NCI-H524 (cell line): ENCODE measurements around the gene PPTC7.
"Not testable (repeated sequence)": the region's sequence is repeated elsewhere in the genome, so short reads cannot be mapped to it uniquely, and the experiment has no call there.

ENCODE experiments used
- DNase-seq, 2 experiments: peaks; one replicate each; lab custom pipeline; 2025; lab: John Stamatoyannopoulos, UW

Gene PPTC7

GRCh38 chr12:110536834-110537604 is 46.1 kb downstream of the PPTC7 start:
- DNase-seq = no peak

- DNase-seq = no peak
Observed at GRCh38 chr12:110534811-110535210, 48.3 kb downstream of the PPTC7 start.

- DNase-seq = no peak
Observed at GRCh38 chr12:110533607-110534006, 49.5 kb downstream of the PPTC7 start.

- no peak for DNase-seq
Observed at GRCh38 chr12:110532644-110533043, 50.5 kb downstream of the PPTC7 start.

GRCh38 chr12:110531741-110532333 is 51.3 kb downstream of the PPTC7 start:
- no peak for DNase-seq

GRCh38 chr12:110530511-110530910 is 52.6 kb downstream of the PPTC7 start:
- no peak for DNase-seq

GRCh38 chr12:110528277-110528839 is 54.8 kb downstream of the PPTC7 start:
- no peak for DNase-seq

- DNase-seq = not testable (repeated sequence)
Observed at GRCh38 chr12:110520876-110521712, 62.0 kb downstream of the PPTC7 start.

GRCh38 chr12:110518014-110518413 is 65.1 kb downstream of the PPTC7 start:
- not testable (repeated sequence) for DNase-seq

GRCh38 chr12:110516995-110517394 is 66.1 kb downstream of the PPTC7 start:
- no peak for DNase-seq

GRCh38 chr12:110514363-110514762 is 68.8 kb downstream of the PPTC7 start:
- no peak for DNase-seq

GRCh38 chr12:110513842-110514241 is 69.3 kb downstream of the PPTC7 start:
- no peak for DNase-seq

GRCh38 chr12:110508071-110508586 is 75.0 kb downstream of the PPTC7 start:
- DNase-seq = no peak

GRCh38 chr12:110505332-110505731 is 77.8 kb downstream of the PPTC7 start:
- no peak for DNase-seq

- DNase-seq = no peak
Observed at GRCh38 chr12:110503432-110503831, 79.7 kb downstream of the PPTC7 start.

GRCh38 chr12:110501752-110502738 is 81.1 kb downstream of the PPTC7 start, which contains the start of the genes RAD9B and VPS29:
Gene RAD9B, plus strand, starts transcription at chr12:110502331. Its CDS starts 7 bp downstream, at chr12:110502338.
Gene VPS29, minus strand, starts transcription at chr12:110502111. Its CDS starts 60 bp downstream, at chr12:110502051.
- DNase-seq = peak; percentile 88 to 97

GRCh38 chr12:110501399-110501751 is 81.7 kb downstream of the PPTC7 start:
- DNase-seq = peak; percentile 22 to 58

- no peak for DNase-seq
Observed at GRCh38 chr12:110498984-110499706, 84.0 kb downstream of the PPTC7 start.
